ENCODE measurements around the gene ARHGAP15. TPM values are rescaled to one million over a fixed set of nuclear protein-coding genes. Genes with fewer than 3 reads are reported as not detected.
A peak's percentile ranks its signal among the peaks of the same experiment; 100 is the strongest.

ARHGAP15 gene
- total and polyA plus RNA-seq, 2 donors from 2014 or later = 5.7 to 23.1 TPM

DNA sequence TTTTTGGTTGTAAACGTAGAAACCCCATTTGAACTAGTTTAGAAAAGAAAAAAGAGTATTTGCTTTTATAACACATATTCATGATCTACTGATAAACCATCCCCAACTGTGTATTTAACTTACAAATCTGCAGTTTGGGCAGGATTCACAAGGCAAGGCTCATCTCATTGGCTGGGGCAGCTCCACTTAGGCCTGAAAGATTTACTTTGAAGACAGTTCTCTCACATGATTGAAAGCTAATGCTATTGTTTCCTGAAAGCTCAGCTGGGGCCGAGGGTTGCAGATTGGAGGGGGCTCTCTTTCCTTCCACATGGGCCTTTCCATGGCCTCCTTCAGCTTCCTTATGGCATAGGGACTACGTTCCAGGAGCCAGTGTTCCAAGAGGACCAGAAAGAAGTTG lies 47.4 kb downstream of the ARHGAP15 start:
- Histone ChIP-seq H3K4me1 (ENCODE audit: control insufficient read depth in 2 of 3, insufficient read depth in 2 of 3, low read depth in 1 of 3, low read length in 3 of 3) (no peaks in the 10 kb centered on the region), H3K27me3 (ENCODE audit: control insufficient read depth, insufficient read depth, low read length) (no peaks in the 10 kb centered on the region), H3K9me3 (ENCODE audit: control insufficient read depth in 2 of 3, insufficient read depth in 1 of 3, low read length in 3 of 3) (peaks cover 0 to 8% (median 0%) of the 10 kb centered on the region in 3 donors), H3K9ac (ENCODE audit: low read length in 3 of 3) (no peak overlapping the region), H3K36me3 (ENCODE audit: control insufficient read depth in 2 of 3, insufficient read depth in 3 of 3, low read length in 3 of 3) (no peaks in the 10 kb centered on the region), H3K4me3 (ENCODE audit: low read length in 3 of 3) (no peak overlapping the region), H3K27ac (ENCODE audit: low read depth in 2 of 2, low read length in 2 of 2) (no peak overlapping the region)
- FAIRE-seq (no peak), DNase-seq (no peak)
- TF ChIP-seq CTCF (IDR thresholded peaks at IDR 0.05; ENCODE audit: borderline replicate concordance, extremely low read depth, insufficient read depth) = no peak
- intact Hi-C loops (cut with DNase I) = no loop called here

DNA sequence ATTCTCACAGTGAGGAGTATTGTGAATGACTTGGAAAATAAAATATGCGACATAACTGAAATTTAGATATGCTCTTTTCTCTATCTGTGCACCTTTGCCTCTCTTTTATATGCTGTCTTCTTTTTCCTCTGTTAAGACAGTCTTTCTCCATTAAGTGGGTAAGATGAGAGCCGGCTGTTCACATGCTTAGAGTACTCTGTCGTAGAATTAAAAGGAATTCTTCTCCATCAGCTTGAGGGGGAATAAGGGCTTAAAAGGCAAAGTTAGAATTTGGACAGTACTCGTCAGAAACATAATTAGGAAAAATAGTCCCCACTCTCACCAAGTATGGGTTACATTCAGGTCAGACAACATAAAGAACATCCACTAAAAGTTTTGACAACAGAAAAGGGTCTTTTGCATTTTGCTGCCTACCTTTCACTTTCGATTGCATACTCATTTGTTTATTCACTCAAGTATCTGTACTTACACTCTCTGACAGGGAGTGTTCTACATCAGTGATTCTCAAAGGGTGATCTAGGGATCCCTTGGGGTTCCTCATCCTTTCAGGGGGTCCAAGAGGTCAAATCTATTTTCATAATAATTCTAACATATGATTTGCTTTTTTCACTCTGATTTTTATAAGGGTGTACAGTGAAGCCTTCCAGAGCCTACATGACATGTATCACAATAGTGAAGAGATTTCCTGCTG lies 48.0 kb downstream of the ARHGAP15 start:
- peak in 2 of 5 donors; percentile 19 to 54 for DNase-seq
- Histone ChIP-seq H3K4me3 (ENCODE audit: low read length in 3 of 3) (peak overlapping the region; percentile 23 to 37 (median 34)), H3K9me3 (ENCODE audit: control insufficient read depth in 2 of 3, insufficient read depth in 1 of 3, low read length in 3 of 3) (peaks cover 0 to 10% (median 0%) of the 10 kb centered on the region in 3 donors), H3K36me3 (ENCODE audit: control insufficient read depth in 2 of 3, insufficient read depth in 3 of 3, low read length in 3 of 3) (no peaks in the 10 kb centered on the region), H3K4me1 (ENCODE audit: control insufficient read depth in 2 of 3, insufficient read depth in 2 of 3, low read depth in 1 of 3, low read length in 3 of 3) (no peaks in the 10 kb centered on the region), H3K9ac (ENCODE audit: low read length in 3 of 3) (no peak overlapping the region), H3K27ac (ENCODE audit: low read depth in 2 of 2, low read length in 2 of 2) (no peak overlapping the region), H3K27me3 (ENCODE audit: control insufficient read depth, insufficient read depth, low read length) (no peaks in the 10 kb centered on the region)
- TF ChIP-seq CTCF (IDR thresholded peaks at IDR 0.05; ENCODE audit: borderline replicate concordance, extremely low read depth, insufficient read depth) = no peak
- intact Hi-C loops (cut with DNase I) = no loop called here
- FAIRE-seq = no peak

GRCh38 chr2:143181494-143181893 lies 52.3 kb downstream of the ARHGAP15 start:
- no peak for FAIRE-seq
- DNase-seq = no peak
- H3K4me3 ChIP-seq (ENCODE audit: low read length in 3 of 3) = no peak overlapping the region
- no peaks in the 10 kb centered on the region for H3K27me3 ChIP-seq (ENCODE audit: control insufficient read depth, insufficient read depth, low read length)
- no peak overlapping the region for H3K9ac ChIP-seq (ENCODE audit: low read length in 3 of 3)
- H3K36me3 ChIP-seq (ENCODE audit: control insufficient read depth in 2 of 3, insufficient read depth in 3 of 3, low read length in 3 of 3) = no peaks in the 10 kb centered on the region
- TF ChIP-seq CTCF (IDR thresholded peaks at IDR 0.05; ENCODE audit: borderline replicate concordance, extremely low read depth, insufficient read depth) = no peak
- peaks cover 0 to 10% (median 0%) of the 10 kb centered on the region in 3 donors for H3K9me3 ChIP-seq (ENCODE audit: control insufficient read depth in 2 of 3, insufficient read depth in 1 of 3, low read length in 3 of 3)
- intact Hi-C loops (cut with DNase I) = no loop called here
- H3K27ac ChIP-seq (ENCODE audit: low read depth in 2 of 2, low read length in 2 of 2) = no peak overlapping the region
- H3K4me1 ChIP-seq (ENCODE audit: control insufficient read depth in 2 of 3, insufficient read depth in 2 of 3, low read depth in 1 of 3, low read length in 3 of 3) = no peaks in the 10 kb centered on the region

Data from kidney (tissue), 14 donors.